WTC11 (cell line): ENCODE results near the gene ASCC1. TPM values are rescaled to one million over a fixed set of nuclear protein-coding genes. Genes with fewer than 3 reads are reported as not detected.

Experiments used
- ATAC-seq: fragments of 200-7000 bp; cut with Tn5 transposase; 2 replicates; pipeline ENCODE4 v1.10.0; 2021; ENCODE audit warnings: mild to moderate bottlenecking, moderate library complexity
- CTCF ChIA-PET: fragments of 300-600 bp; sonication (Branson Sonifier 250); formaldehyde crosslinking; loops from one replicate; lab custom pipeline; 2021; ENCODE audit warnings: antibody characterized with exemption; lab: Charles Lee
- POLR2A ChIA-PET: fragments of 350-600 bp; sonication (Branson Sonifier 250); formaldehyde crosslinking; loops from one replicate; lab custom pipeline; 2021; ENCODE audit warnings: antibody characterized with exemption; lab: Charles Lee
- DNase-seq: peaks from one replicate; pipeline ENCODE4 v3.0.0; 2021; ENCODE audit warnings: low spot score
- H3K27ac Mint-ChIP-seq: 2 replicates; pipeline ENCODE4 v1.8.0; 2021; ENCODE audit warnings: mixed read lengths
- H3K27me3 Mint-ChIP-seq: 2 replicates; pipeline ENCODE4 v1.8.0; 2021; ENCODE audit warnings: low read depth, mild to moderate bottlenecking, moderate library complexity, mixed read lengths
- H3K36me3 Mint-ChIP-seq: 2 replicates; pipeline ENCODE4 v1.8.0; 2021; ENCODE audit warnings: mixed read lengths
- H3K4me1 Mint-ChIP-seq: 2 replicates; pipeline ENCODE4 v1.8.0; 2022; ENCODE audit warnings: mixed read lengths
- H3K4me3 Mint-ChIP-seq: 2 replicates; pipeline ENCODE4 v1.8.0; 2021; ENCODE audit warnings: mild to moderate bottlenecking, moderate library complexity, mixed read lengths
- H3K9me3 Mint-ChIP-seq: 2 replicates; pipeline ENCODE4 v1.8.0; 2021; ENCODE audit warnings: mixed read lengths
- ELF4 ChIP-seq: sonication (generic); formaldehyde crosslinking; IDR thresholded peaks from 2 replicates; pipeline ENCODE4 v1.8.1; 2022; ENCODE audit warnings: low read depth, mild to moderate bottlenecking, moderate library complexity, missing genetic modification reagents
- FOXP1 ChIP-seq: sonication (generic); formaldehyde crosslinking; IDR thresholded peaks from 2 replicates; pipeline ENCODE4 v1.8.0; 2022; ENCODE audit warnings: missing genetic modification reagents, mild to moderate bottlenecking, moderate library complexity, borderline replicate concordance
- GTF2I ChIP-seq: fragments of 250-450 bp; sonication (Bioruptor Pico); conservative IDR thresholded peaks from 2 replicates; pipeline ENCODE4 v1.4.0; 2021; ENCODE audit warnings: mild to moderate bottlenecking
- JAZF1 ChIP-seq: fragments of 250-450 bp; sonication (Bioruptor Pico); IDR thresholded peaks from 2 replicates; pipeline ENCODE4 v1.9.0; 2021; ENCODE audit warnings: moderate library complexity, mild to moderate bottlenecking, inconsistent platforms
- KAT7 ChIP-seq: sonication (generic); formaldehyde crosslinking; IDR thresholded peaks from 2 replicates; pipeline ENCODE4 v1.8.1; 2023; ENCODE audit warnings: missing genetic modification reagents, mild to moderate bottlenecking, borderline replicate concordance
- MYBL2 ChIP-seq: sonication (generic); formaldehyde crosslinking; IDR thresholded peaks from 2 replicates; pipeline ENCODE4 v1.8.1; 2023; ENCODE audit warnings: mild to moderate bottlenecking, moderate library complexity, missing genetic modification reagents
- NFYB ChIP-seq: sonication (generic); formaldehyde crosslinking; conservative IDR thresholded peaks from 2 replicates; pipeline ENCODE4 v1.8.0; 2022; ENCODE audit warnings: low read depth, missing genetic modification reagents
- OVOL2 ChIP-seq: fragments of 250-450 bp; sonication (Bioruptor Pico); IDR thresholded peaks from 2 replicates; pipeline ENCODE4 v1.9.0; 2021; ENCODE audit warnings: mild to moderate bottlenecking, borderline replicate concordance
- ZNF138 ChIP-seq: sonication (generic); formaldehyde crosslinking; conservative IDR thresholded peaks from 2 replicates; pipeline ENCODE4 v1.8.1; 2022; ENCODE audit warnings: mild to moderate bottlenecking, moderate library complexity, missing genetic modification reagents
- ZNF671 ChIP-seq: fragments of 250-450 bp; sonication (Bioruptor Pico); IDR thresholded peaks from 2 replicates; pipeline ENCODE4 v1.8.0; 2021; ENCODE audit warnings: mild to moderate bottlenecking
- total RNA-seq: library from RNA; stranded (reverse); gene quantifications from 3 replicates; pipeline ENCODE4 v1.2.3, GENCODE V29; 2021
- TF ChIP-seq, protein P1 (sequence below): sonication (generic); formaldehyde crosslinking; IDR thresholded peaks from 2 replicates; pipeline ENCODE4 v1.8.1; 2022; ENCODE audit warnings: low read depth, missing genetic modification reagents, borderline replicate concordance
- TF ChIP-seq, protein P2 (sequence below): sonication (generic); formaldehyde crosslinking; IDR thresholded peaks from 2 replicates; pipeline ENCODE4 v1.8.1; 2022; ENCODE audit warnings: mild to moderate bottlenecking, missing genetic modification reagents, moderate library complexity, borderline replicate concordance
- TF ChIP-seq, protein P3 (sequence below): sonication (generic); formaldehyde crosslinking; IDR thresholded peaks from 2 replicates; pipeline ENCODE4 v1.8.0; 2023; ENCODE audit warnings: missing genetic modification reagents
- TF ChIP-seq, protein P4 (sequence below): sonication (generic); formaldehyde crosslinking; IDR thresholded peaks from 2 replicates; pipeline ENCODE4 v1.8.1; 2023; ENCODE audit warnings: mild to moderate bottlenecking, missing genetic modification reagents, moderate library complexity
- TF ChIP-seq, protein P5 (sequence below): sonication (generic); formaldehyde crosslinking; IDR thresholded peaks from 2 replicates; pipeline ENCODE4 v1.8.0; 2023; ENCODE audit warnings: mild to moderate bottlenecking, missing genetic modification reagents
- TF ChIP-seq, protein P6 (sequence below): sonication (generic); formaldehyde crosslinking; IDR thresholded peaks from 2 replicates; pipeline ENCODE4 v1.8.0; 2022; ENCODE audit warnings: mild to moderate bottlenecking, missing genetic modification reagents
- TF ChIP-seq, protein P7 (sequence below): sonication (generic); formaldehyde crosslinking; IDR thresholded peaks from 2 replicates; pipeline ENCODE4 v1.8.1; 2023; ENCODE audit warnings: mild to moderate bottlenecking, moderate library complexity, missing genetic modification reagents
- TF ChIP-seq, protein P8 (sequence below): fragments of 250-450 bp; sonication (Bioruptor Pico); IDR thresholded peaks from 2 replicates; pipeline ENCODE4 v1.9.0; 2021; ENCODE audit warnings: moderate library complexity, mild to moderate bottlenecking, inconsistent platforms, borderline replicate concordance
- TF ChIP-seq, protein P9 (sequence below): fragments of 250-450 bp; sonication (Bioruptor Pico); IDR thresholded peaks from 2 replicates; pipeline ENCODE4 v1.9.0; 2021; ENCODE audit warnings: mild to moderate bottlenecking

The ASCC1 gene
- total RNA-seq, 1 experiment from 2014 or later = 30.4 TPM

DNA sequence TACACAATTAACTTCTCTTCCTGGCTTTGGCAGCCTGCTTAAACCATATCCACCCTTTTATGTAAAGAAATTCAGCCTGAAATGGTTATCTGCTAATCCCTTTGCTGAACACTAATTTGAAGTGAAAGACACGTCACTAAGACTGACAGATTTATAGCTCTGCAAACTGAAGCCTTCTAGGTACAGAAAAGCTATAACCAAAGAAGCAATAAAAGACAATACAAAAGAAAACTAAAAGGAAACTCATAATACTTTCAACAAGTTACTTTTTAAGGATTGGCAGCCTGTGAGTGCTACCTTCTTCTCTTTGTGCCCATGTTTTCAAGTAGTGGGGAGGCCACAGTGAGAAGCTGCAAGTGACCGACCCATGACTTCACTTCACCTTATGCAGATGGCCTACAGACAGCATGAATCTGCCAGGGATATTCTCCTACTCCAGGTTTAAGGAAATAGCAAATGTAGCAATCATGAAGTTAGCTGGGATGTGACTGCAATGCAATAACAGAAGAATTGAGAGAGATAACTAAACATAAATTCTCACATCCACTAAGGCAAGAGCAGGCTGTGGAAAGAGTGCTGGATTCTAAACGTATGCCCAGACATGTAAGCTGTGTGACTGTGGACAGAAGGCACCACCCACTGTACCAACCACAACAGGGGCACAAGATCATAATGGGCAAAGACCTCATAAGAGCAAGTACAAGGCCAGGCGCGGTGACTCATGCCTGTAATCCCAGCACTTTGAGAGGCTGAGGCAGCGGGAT lies 117.1 kb downstream of the ASCC1 start (continued):
- TF ChIP-seq ELF4 (CRISPR knock-in tag) = no peak
- no peak for TF ChIP-seq KAT7 (CRISPR knock-in tag)
- TF ChIP-seq, protein P1, sequence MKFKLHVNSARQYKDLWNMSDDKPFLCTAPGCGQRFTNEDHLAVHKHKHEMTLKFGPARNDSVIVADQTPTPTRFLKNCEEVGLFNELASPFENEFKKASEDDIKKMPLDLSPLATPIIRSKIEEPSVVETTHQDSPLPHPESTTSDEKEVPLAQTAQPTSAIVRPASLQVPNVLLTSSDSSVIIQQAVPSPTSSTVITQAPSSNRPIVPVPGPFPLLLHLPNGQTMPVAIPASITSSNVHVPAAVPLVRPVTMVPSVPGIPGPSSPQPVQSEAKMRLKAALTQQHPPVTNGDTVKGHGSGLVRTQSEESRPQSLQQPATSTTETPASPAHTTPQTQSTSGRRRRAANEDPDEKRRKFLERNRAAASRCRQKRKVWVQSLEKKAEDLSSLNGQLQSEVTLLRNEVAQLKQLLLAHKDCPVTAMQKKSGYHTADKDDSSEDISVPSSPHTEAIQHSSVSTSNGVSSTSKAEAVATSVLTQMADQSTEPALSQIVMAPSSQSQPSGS = no peak
- TF ChIP-seq, protein P2, sequence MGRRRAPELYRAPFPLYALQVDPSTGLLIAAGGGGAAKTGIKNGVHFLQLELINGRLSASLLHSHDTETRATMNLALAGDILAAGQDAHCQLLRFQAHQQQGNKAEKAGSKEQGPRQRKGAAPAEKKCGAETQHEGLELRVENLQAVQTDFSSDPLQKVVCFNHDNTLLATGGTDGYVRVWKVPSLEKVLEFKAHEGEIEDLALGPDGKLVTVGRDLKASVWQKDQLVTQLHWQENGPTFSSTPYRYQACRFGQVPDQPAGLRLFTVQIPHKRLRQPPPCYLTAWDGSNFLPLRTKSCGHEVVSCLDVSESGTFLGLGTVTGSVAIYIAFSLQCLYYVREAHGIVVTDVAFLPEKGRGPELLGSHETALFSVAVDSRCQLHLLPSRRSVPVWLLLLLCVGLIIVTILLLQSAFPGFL (CRISPR knock-in tag) = no peak

DNA sequence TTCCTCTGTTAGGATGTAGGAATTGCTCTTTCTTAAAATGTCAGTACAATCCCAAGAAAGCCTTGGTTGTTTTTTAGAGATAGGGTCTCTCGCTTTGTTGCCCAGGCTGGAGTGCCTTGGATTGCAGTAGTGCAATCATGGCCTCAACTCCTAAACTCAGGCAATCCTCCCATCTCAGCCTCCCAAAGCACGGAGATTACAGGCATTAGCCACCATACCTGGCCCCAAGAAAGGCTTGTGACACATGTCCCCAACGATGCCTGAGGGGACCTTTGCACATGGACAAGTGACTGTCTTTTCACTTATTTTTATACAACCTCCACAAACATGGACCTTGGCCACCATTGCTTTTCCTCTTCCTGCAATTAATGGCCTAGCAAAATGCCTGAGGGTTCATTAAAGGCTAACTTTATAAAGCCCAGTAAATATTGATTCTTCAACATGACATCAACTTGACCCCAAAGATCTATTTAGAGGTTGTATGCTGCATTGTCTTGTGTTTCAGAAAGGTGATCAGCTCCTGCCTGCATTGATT lies 117.7 kb downstream of the ASCC1 start:
- ATAC-seq (no peak), DNase-seq (no peak)
- no peaks in the 10 kb centered on the region for H3K27me3 Mint-ChIP-seq
- H3K4me3 Mint-ChIP-seq = no peak overlapping the region
- ChIA-PET CTCF (interaction anchor here (1.0 to 1.4 kb wide), 2 partner anchors 29 to 202 kb away, joined by 3 read pairs; no protein-coding TSS in a partner anchor), POLR2A (no interaction called here)
- no peaks in the 10 kb centered on the region for H3K4me1 Mint-ChIP-seq
- H3K9me3 Mint-ChIP-seq = no peaks in the 10 kb centered on the region
- TF ChIP-seq, protein P2 (CRISPR knock-in tag) = no peak
- no peak for TF ChIP-seq ZNF671
- TF ChIP-seq JAZF1 = no peak
- TF ChIP-seq, protein P3, sequence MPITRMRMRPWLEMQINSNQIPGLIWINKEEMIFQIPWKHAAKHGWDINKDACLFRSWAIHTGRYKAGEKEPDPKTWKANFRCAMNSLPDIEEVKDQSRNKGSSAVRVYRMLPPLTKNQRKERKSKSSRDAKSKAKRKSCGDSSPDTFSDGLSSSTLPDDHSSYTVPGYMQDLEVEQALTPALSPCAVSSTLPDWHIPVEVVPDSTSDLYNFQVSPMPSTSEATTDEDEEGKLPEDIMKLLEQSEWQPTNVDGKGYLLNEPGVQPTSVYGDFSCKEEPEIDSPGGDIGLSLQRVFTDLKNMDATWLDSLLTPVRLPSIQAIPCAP (CRISPR knock-in tag) = no peak
- TF ChIP-seq, protein P4, sequence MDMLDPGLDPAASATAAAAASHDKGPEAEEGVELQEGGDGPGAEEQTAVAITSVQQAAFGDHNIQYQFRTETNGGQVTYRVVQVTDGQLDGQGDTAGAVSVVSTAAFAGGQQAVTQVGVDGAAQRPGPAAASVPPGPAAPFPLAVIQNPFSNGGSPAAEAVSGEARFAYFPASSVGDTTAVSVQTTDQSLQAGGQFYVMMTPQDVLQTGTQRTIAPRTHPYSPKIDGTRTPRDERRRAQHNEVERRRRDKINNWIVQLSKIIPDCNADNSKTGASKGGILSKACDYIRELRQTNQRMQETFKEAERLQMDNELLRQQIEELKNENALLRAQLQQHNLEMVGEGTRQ (CRISPR knock-in tag) = no peak
- no peak for TF ChIP-seq ZNF138 (CRISPR knock-in tag)
- TF ChIP-seq, protein P5, sequence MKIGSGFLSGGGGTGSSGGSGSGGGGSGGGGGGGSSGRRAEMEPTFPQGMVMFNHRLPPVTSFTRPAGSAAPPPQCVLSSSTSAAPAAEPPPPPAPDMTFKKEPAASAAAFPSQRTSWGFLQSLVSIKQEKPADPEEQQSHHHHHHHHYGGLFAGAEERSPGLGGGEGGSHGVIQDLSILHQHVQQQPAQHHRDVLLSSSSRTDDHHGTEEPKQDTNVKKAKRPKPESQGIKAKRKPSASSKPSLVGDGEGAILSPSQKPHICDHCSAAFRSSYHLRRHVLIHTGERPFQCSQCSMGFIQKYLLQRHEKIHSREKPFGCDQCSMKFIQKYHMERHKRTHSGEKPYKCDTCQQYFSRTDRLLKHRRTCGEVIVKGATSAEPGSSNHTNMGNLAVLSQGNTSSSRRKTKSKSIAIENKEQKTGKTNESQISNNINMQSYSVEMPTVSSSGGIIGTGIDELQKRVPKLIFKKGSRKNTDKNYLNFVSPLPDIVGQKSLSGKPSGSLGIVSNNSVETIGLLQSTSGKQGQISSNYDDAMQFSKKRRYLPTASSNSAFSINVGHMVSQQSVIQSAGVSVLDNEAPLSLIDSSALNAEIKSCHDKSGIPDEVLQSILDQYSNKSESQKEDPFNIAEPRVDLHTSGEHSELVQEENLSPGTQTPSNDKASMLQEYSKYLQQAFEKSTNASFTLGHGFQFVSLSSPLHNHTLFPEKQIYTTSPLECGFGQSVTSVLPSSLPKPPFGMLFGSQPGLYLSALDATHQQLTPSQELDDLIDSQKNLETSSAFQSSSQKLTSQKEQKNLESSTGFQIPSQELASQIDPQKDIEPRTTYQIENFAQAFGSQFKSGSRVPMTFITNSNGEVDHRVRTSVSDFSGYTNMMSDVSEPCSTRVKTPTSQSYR (CRISPR knock-in tag) = no peak
- TF ChIP-seq, protein P6, sequence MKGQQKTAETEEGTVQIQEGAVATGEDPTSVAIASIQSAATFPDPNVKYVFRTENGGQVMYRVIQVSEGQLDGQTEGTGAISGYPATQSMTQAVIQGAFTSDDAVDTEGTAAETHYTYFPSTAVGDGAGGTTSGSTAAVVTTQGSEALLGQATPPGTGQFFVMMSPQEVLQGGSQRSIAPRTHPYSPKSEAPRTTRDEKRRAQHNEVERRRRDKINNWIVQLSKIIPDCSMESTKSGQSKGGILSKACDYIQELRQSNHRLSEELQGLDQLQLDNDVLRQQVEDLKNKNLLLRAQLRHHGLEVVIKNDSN (CRISPR knock-in tag) = no peak
- no peak for TF ChIP-seq GTF2I
- TF ChIP-seq FOXP1 = no peak
- TF ChIP-seq, protein P7, sequence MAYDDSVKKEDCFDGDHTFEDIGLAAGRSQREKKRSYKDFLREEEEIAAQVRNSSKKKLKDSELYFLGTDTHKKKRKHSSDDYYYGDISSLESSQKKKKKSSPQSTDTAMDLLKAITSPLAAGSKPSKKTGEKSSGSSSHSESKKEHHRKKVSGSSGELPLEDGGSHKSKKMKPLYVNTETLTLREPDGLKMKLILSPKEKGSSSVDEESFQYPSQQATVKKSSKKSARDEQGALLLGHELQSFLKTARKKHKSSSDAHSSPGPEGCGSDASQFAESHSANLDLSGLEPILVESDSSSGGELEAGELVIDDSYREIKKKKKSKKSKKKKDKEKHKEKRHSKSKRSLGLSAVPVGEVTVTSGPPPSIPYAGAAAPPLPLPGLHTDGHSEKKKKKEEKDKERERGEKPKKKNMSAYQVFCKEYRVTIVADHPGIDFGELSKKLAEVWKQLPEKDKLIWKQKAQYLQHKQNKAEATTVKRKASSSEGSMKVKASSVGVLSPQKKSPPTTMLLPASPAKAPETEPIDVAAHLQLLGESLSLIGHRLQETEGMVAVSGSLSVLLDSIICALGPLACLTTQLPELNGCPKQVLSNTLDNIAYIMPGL (CRISPR knock-in tag) = no peak
- TF ChIP-seq, protein P8, sequence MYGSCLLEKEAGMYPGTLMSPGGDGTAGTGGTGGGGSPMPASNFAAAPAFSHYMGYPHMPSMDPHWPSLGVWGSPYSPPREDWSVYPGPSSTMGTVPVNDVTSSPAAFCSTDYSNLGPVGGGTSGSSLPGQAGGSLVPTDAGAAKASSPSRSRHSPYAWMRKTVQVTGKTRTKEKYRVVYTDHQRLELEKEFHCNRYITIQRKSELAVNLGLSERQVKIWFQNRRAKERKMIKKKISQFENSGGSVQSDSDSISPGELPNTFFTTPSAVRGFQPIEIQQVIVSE (CRISPR knock-in tag) = no peak
- TF ChIP-seq, protein P9, sequence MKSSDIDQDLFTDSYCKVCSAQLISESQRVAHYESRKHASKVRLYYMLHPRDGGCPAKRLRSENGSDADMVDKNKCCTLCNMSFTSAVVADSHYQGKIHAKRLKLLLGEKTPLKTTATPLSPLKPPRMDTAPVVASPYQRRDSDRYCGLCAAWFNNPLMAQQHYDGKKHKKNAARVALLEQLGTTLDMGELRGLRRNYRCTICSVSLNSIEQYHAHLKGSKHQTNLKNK = no peak
- no peak for TF ChIP-seq MYBL2 (CRISPR knock-in tag)
- TF ChIP-seq NFYB = no peak
- no peak for TF ChIP-seq OVOL2
- H3K36me3 Mint-ChIP-seq = peaks cover 9% of the 10 kb centered on the region
- H3K27ac Mint-ChIP-seq = no peak overlapping the region
